Measurements from ENCODE around the gene NTM. TPM values are rescaled to one million over a fixed set of nuclear protein-coding genes. Genes with fewer than 3 reads are reported as not detected.

NTM gene
- total RNA-seq, 1 experiment from 2014 or later, result 9.9 TPM

DNA sequence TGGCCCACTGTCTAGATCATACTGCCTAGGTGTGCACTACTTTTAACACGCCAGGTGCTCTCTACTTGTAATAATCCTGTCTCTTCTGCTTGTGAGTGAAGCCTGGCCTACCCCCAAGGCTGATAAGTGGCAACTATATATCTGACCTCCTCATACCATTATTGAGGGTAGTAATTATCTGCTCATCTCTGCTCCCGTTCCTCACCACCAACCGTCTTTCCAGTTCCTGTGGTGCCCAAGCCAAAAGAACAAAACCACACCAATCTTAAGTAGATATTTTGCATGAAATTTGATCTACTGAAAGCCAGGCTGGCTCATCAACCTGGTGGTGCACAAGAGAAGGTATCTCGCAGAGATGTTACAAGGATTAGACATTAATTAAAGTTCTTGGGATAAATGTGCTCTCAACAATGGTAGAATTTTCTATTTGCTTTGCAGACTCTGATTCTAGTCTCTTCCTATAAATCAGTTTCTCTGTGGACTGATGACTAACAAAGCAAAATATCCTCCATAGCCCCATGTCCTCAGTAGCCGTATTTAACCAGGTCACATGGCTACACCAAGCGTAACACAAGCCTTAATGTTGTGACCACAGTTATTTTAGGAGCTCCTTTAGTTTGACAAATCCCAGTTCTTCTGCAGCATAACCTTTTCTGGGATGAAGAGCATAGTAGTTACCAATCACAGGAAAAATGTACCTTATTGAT, 267.2 kb downstream of the NTM start:
- H3K23ac ChIP-seq (ENCODE audit: insufficient read length, low read depth, low read length), result no peak overlapping the region
- no peak overlapping the region for H3K9ac ChIP-seq (ENCODE audit: extremely low read depth, insufficient read length, low read length)
- no peak overlapping the region for H3K27ac ChIP-seq (ENCODE audit: insufficient read length, low read depth, low read length)
- no peak overlapping the region for H2BK15ac ChIP-seq (ENCODE audit: low read depth, low read length)
- no peak overlapping the region for H3T11ph ChIP-seq (ENCODE audit: low read length)
- no peak overlapping the region for H2BK12ac ChIP-seq (ENCODE audit: insufficient read length, low read depth, low read length)
- no peak overlapping the region for H4K8ac ChIP-seq (replicated peaks; ENCODE audit: insufficient read length, low read depth, low read length)
- no peaks in the 10 kb centered on the region for H3K23me2 ChIP-seq (ENCODE audit: insufficient read length, low read depth, low read length, poor library complexity, severe bottlenecking)
- peaks cover 9% of the 10 kb centered on the region; the same call in 1 of the 2 replicates for H3K4me1 ChIP-seq (ENCODE audit: insufficient read depth, low read length)
- H3K9me3 ChIP-seq (ENCODE audit: control insufficient read depth, low read depth, low read length), result no peaks in the 10 kb centered on the region
- H4K5ac ChIP-seq (ENCODE audit: insufficient read length, low read depth, low read length), result no peak overlapping the region
- Mint-ChIP-seq H3K36me3 (ENCODE audit: insufficient read depth in 1 of 3, low read depth in 3 of 3) (no peaks in the 10 kb centered on the region), H3K9me3 (no peaks in the 10 kb centered on the region; a peak in 1 of 5 replicates), H3K27ac (no peak overlapping the region), H3K4me1 (peaks cover 31 to 46% of the 10 kb centered on the region in 2 experiments), H3K4me3 (no peak overlapping the region), H3K27me3 (ENCODE audit: low read depth) (no peaks in the 10 kb centered on the region)
- no peaks in the 10 kb centered on the region for H3K79me2 ChIP-seq (ENCODE audit: insufficient read depth, low read length)
- no peak for TF ChIP-seq CTCF (conservative IDR thresholded peaks at IDR 0.05)
- no peak for DNase-seq
- no peak overlapping the region for H4K91ac ChIP-seq (ENCODE audit: insufficient read length, low read depth, low read length)
- no peaks in the 10 kb centered on the region for H4K20me1 ChIP-seq (ENCODE audit: control insufficient read depth, insufficient read depth, insufficient read length)
- H2AFZ ChIP-seq (ENCODE audit: low read length), result no peak overlapping the region
- no peak overlapping the region for H3K56ac ChIP-seq (ENCODE audit: insufficient read length, low read depth, low read length)
- H3K27me3 ChIP-seq (ENCODE audit: insufficient read depth, low read length), result no peaks in the 10 kb centered on the region
- H2BK120ac ChIP-seq (ENCODE audit: low read depth, low read length, poor library complexity, severe bottlenecking), result no peak overlapping the region
- H3K4ac ChIP-seq (ENCODE audit: low read depth, low read length), result no peak overlapping the region
- H3K4me2 ChIP-seq (ENCODE audit: insufficient read depth, insufficient read length, low read length), result no peak overlapping the region
- WGBS (ENCODE audit: extremely low coverage, insufficient read length, low lambda C conversion rate), result no CpG with 5 or more reads among the region's 6 CpGs
- H3K79me1 ChIP-seq (ENCODE audit: insufficient read depth, low read depth, low read length, poor library complexity, severe bottlenecking), result no peaks in the 10 kb centered on the region
- H2AK5ac ChIP-seq (ENCODE audit: insufficient read length, low read length), result no peak overlapping the region
- H2BK20ac ChIP-seq (ENCODE audit: low read depth, low read length, poor library complexity, severe bottlenecking), result no peak overlapping the region
- H3K14ac ChIP-seq (ENCODE audit: insufficient read depth, low read length), result no peak overlapping the region
- no peak overlapping the region for H2BK5ac ChIP-seq (ENCODE audit: insufficient read length, low read length)
- H3K18ac ChIP-seq (ENCODE audit: insufficient read length, low read depth, low read length), result no peak overlapping the region
